Ovary (tissue), 3 donors: Measurements from ENCODE around the gene C3AR1.

ENCODE experiments used
- CTCF ChIP-seq, 3 donors: fragments of 450-650 bp in 2 of 3; fragments of 200-600 bp in 1 of 3; IDR thresholded peaks; one replicate each; pipeline versions ENCODE4 v1.5.1 to v1.8.0; 2016 to 2022; ENCODE audit warnings: antibody characterized with exemption in 3 of 3, mild to moderate bottlenecking in 1 of 3
- EP300 ChIP-seq: sonication (generic); formaldehyde crosslinking; IDR thresholded peaks from one replicate; pipeline ENCODE4 v1.6.1; 2017; ENCODE audit warnings: antibody characterized with exemption
- donor health status: DM: no; HTN: no; CAD: no.

GRCh38 chr12:8093291-8093690 lies 27.1 kb upstream of the C3AR1 start:
- no peak for TF ChIP-seq CTCF (IDR thresholded peaks at IDR 0.05)
- no peak for TF ChIP-seq EP300
